GM12874 (cell line): Measurements from ENCODE around the gene NHLRC3.

ENCODE experiments used
- CTCF ChIP-seq: IDR thresholded peaks from 2 replicates; pipeline ENCODE4 v1.5.1; 2011; ENCODE audit warnings: low read depth, mild to moderate bottlenecking, control low read depth, low read length, moderate library complexity; ENCODE audit not compliant: insufficient read depth

The NHLRC3 gene

GRCh38 chr13:39035204-39035603 lies 3.1 kb upstream of the NHLRC3 start:
- TF ChIP-seq CTCF: no peak

GRCh38 chr13:39035799-39036198 lies 2.5 kb upstream of the NHLRC3 start:
- no peak for TF ChIP-seq CTCF

GRCh38 chr13:39036212-39036611 lies 2.0 kb upstream of the NHLRC3 start:
- TF ChIP-seq CTCF: no peak

- 0 out of 2 replicates have a peak, but pooled peaks have one; percentile 3 for TF ChIP-seq CTCF
Measured at GRCh38 chr13:39037410-39037879, 811 bp upstream of the NHLRC3 start.

- TF ChIP-seq CTCF: no peak
Measured at GRCh38 chr13:39038569-39039030, 344 bp downstream of the NHLRC3 start.

- TF ChIP-seq CTCF: no peak
Measured at GRCh38 chr13:39039041-39039440, 785 bp downstream of the NHLRC3 start.

- no peak for TF ChIP-seq CTCF
Measured at GRCh38 chr13:39040206-39040605, 1.9 kb downstream of the NHLRC3 start.

- no peak for TF ChIP-seq CTCF
Measured at GRCh38 chr13:39044536-39044935, 6.3 kb downstream of the NHLRC3 start.
